Brain microvascular endothelial cell (primary cell): ENCODE measurements around the gene C1QTNF3.
"Not testable (repeated sequence)": the region's sequence is repeated elsewhere in the genome, so short reads cannot be mapped to it uniquely, and the experiment has no call there.

ENCODE experiments used
- DNase-seq: peaks from one replicate; pipeline ENCODE4 v3.0.0-alpha.2; 2020
- H3K27ac ChIP-seq: fragments of 250-450 bp; sonication (Bioruptor Pico); 2 replicates; pipeline ENCODE4 v1.5.1; 2020; ENCODE audit warnings: mild to moderate bottlenecking, moderate library complexity
- H3K27me3 ChIP-seq: fragments of 250-450 bp; sonication (Bioruptor Pico); replicated peaks from 2 replicates; pipeline ENCODE4 v1.5.1; 2020; ENCODE audit warnings: mild to moderate bottlenecking
- H3K36me3 ChIP-seq: fragments of 250-450 bp; sonication (Bioruptor Pico); replicated peaks from 2 replicates; pipeline ENCODE4 v1.5.1; 2020; ENCODE audit warnings: mild to moderate bottlenecking
- H3K4me3 ChIP-seq: 2 replicates; pipeline ENCODE4 v1.5.1; 2011; ENCODE audit warnings: low read depth, mild to moderate bottlenecking, control low read depth, low read length, moderate library complexity
- CTCF ChIP-seq: IDR thresholded peaks from 2 replicates; pipeline ENCODE4 v1.5.1; 2011; ENCODE audit warnings: low read depth, mild to moderate bottlenecking, moderate library complexity, low read length, control low read depth, inconsistent platforms; ENCODE audit errors: missing control alignments
- in situ Hi-C: cut with HindIII; loops from 2 replicates; pipeline ENCODE4 v1.10.0; 2017; ENCODE audit warnings: low sequenced_read_pairs, low pct_ligation_motif_present

Gene C1QTNF3

GRCh38 chr5:34037726-34038125 lies 5.3 kb downstream of the C1QTNF3 start:
- DNase-seq, result no peak
- TF ChIP-seq CTCF, result no peak
- H3K36me3 ChIP-seq, result no peaks in the 10 kb centered on the region
- no peak overlapping the region for H3K4me3 ChIP-seq
- in situ Hi-C loops, result no loop called here
- no peak overlapping the region for H3K27ac ChIP-seq
- H3K27me3 ChIP-seq, result no peaks in the 10 kb centered on the region

GRCh38 chr5:34035756-34036155 lies 7.3 kb downstream of the C1QTNF3 start:
- Histone ChIP-seq H3K4me3 (no peak overlapping the region), H3K36me3 (no peaks in the 10 kb centered on the region)
- DNase-seq, result no peak

GRCh38 chr5:34034534-34035327 lies 8.3 kb downstream of the C1QTNF3 start:
- no peak overlapping the region for H3K4me3 ChIP-seq
- no peaks in the 10 kb centered on the region for H3K27me3 ChIP-seq
- no peak for DNase-seq
- H3K27ac ChIP-seq, result no peak overlapping the region
- in situ Hi-C loops, result no loop called here
- TF ChIP-seq CTCF, result no peak
- no peaks in the 10 kb centered on the region for H3K36me3 ChIP-seq

More at GRCh38 chr5:34035756-34036155, 7.3 kb downstream of the C1QTNF3 start:
- in situ Hi-C loops, result no loop called here
- Histone ChIP-seq H3K27me3 (no peaks in the 10 kb centered on the region), H3K27ac (no peak overlapping the region)
- TF ChIP-seq CTCF, result no peak

- no peaks in the 10 kb centered on the region for H3K36me3 ChIP-seq
- no peak for TF ChIP-seq CTCF
- DNase-seq, result no peak
- H3K4me3 ChIP-seq, result no peak overlapping the region
- no peaks in the 10 kb centered on the region for H3K27me3 ChIP-seq
- H3K27ac ChIP-seq, result no peak overlapping the region
- in situ Hi-C loops, result no loop called here
Observed at GRCh38 chr5:34031966-34032365, 11.0 kb downstream of the C1QTNF3 start.

GRCh38 chr5:34031117-34031516 lies 11.9 kb downstream of the C1QTNF3 start:
- no peak for DNase-seq
- no peak overlapping the region for H3K27ac ChIP-seq
- H3K4me3 ChIP-seq, result no peak overlapping the region
- no peaks in the 10 kb centered on the region for H3K27me3 ChIP-seq
- no peaks in the 10 kb centered on the region for H3K36me3 ChIP-seq
- in situ Hi-C loops, result no loop called here
- TF ChIP-seq CTCF, result no peak

- H3K27me3 ChIP-seq, H3K4me3 ChIP-seq, H3K36me3 ChIP-seq, H3K27ac ChIP-seq, in situ Hi-C loops, DNase-seq: not testable (repeated sequence)
Observed at GRCh38 chr5:34030585-34030984, 12.4 kb downstream of the C1QTNF3 start.
